ENCODE data around the gene GLS. TPM values are rescaled to one million over a fixed set of nuclear protein-coding genes. Genes with fewer than 3 reads are reported as not detected.

Gene GLS
- total RNA-seq, 1 donor from 2014 or later, result 88.9 TPM

- peaks cover 0 to 6% of the 10 kb centered on the region in 2 donors for H3K36me3 ChIP-seq
- H3K4me1 ChIP-seq, result no peaks in the 10 kb centered on the region
- H3K27me3 ChIP-seq, result no peaks in the 10 kb centered on the region
- no peak for DNase-seq (ENCODE audit: extremely low spot score in 2 of 2)
- no peaks in the 10 kb centered on the region for H3K9me3 ChIP-seq
- H3K4me3 ChIP-seq, result no peak overlapping the region
- no peak overlapping the region for H3K27ac ChIP-seq
- TF ChIP-seq POLR2A (IDR thresholded peaks at IDR 0.05), result no peak
- TF ChIP-seq CTCF (IDR thresholded peaks at IDR 0.05), result no peak
- no peak for TF ChIP-seq POLR2AphosphoS5 (IDR thresholded peaks at IDR 0.05; ENCODE audit: insufficient read depth in 1 of 2, low read depth in 1 of 2)
- intact Hi-C loops (cut with DNase I), result no loop called here
Measured at GRCh38 chr2:190964170-190964795, 83.7 kb downstream of the GLS start.

- intact Hi-C loops (cut with DNase I), result no loop called here
- no peaks in the 10 kb centered on the region for H3K9me3 ChIP-seq
- TF ChIP-seq POLR2A (IDR thresholded peaks at IDR 0.05), result no peak
- no peak for TF ChIP-seq CTCF (IDR thresholded peaks at IDR 0.05)
- no peak for TF ChIP-seq POLR2AphosphoS5 (IDR thresholded peaks at IDR 0.05; ENCODE audit: insufficient read depth in 1 of 2, low read depth in 1 of 2)
- no peaks in the 10 kb centered on the region for H3K4me1 ChIP-seq
- no peak overlapping the region for H3K4me3 ChIP-seq
- H3K27ac ChIP-seq, result no peak overlapping the region
- no peaks in the 10 kb centered on the region for H3K27me3 ChIP-seq
- H3K36me3 ChIP-seq, result peaks cover 0 to 13% of the 10 kb centered on the region in 2 donors
- no peak for DNase-seq (ENCODE audit: extremely low spot score in 2 of 2)
Measured at GRCh38 chr2:190965580-190966222, 85.1 kb downstream of the GLS start.

GRCh38 chr2:190968522-190968921 lies 87.9 kb downstream of the GLS start:
- intact Hi-C loops (cut with DNase I), result no loop called here
- H3K4me3 ChIP-seq, result no peak overlapping the region
- TF ChIP-seq POLR2AphosphoS5 (IDR thresholded peaks at IDR 0.05; ENCODE audit: insufficient read depth in 1 of 2, low read depth in 1 of 2), result no peak
- no peaks in the 10 kb centered on the region for H3K9me3 ChIP-seq
- H3K27me3 ChIP-seq, result no peaks in the 10 kb centered on the region
- peaks cover 0 to 37% of the 10 kb centered on the region in 2 donors for H3K36me3 ChIP-seq
- H3K27ac ChIP-seq, result no peak overlapping the region
- DNase-seq (ENCODE audit: extremely low spot score in 2 of 2), result no peak
- H3K4me1 ChIP-seq, result no peaks in the 10 kb centered on the region

- TF ChIP-seq POLR2AphosphoS5 (IDR thresholded peaks at IDR 0.05; ENCODE audit: insufficient read depth in 1 of 2, low read depth in 1 of 2), result no peak
- TF ChIP-seq POLR2A (IDR thresholded peaks at IDR 0.05), result no peak
- no peak for TF ChIP-seq CTCF (IDR thresholded peaks at IDR 0.05)
- H3K4me1 ChIP-seq, result no peaks in the 10 kb centered on the region
- intact Hi-C loops (cut with DNase I), result no loop called here
- H3K27me3 ChIP-seq, result no peaks in the 10 kb centered on the region
- no peak for DNase-seq (ENCODE audit: extremely low spot score in 2 of 2)
- peaks cover 0 to 51% of the 10 kb centered on the region in 2 donors for H3K36me3 ChIP-seq
- H3K9me3 ChIP-seq, result no peaks in the 10 kb centered on the region
- H3K4me3 ChIP-seq, result no peak overlapping the region
- no peak overlapping the region for H3K27ac ChIP-seq
Measured at GRCh38 chr2:190970160-190970559, 89.5 kb downstream of the GLS start.

- no peak overlapping the region for H3K4me3 ChIP-seq
- no peak overlapping the region for H3K27ac ChIP-seq
- H3K36me3 ChIP-seq, result peaks cover 0 to 58% of the 10 kb centered on the region in 2 donors
- DNase-seq (ENCODE audit: extremely low spot score in 2 of 2), result no peak
- H3K4me1 ChIP-seq, result no peaks in the 10 kb centered on the region
- no peaks in the 10 kb centered on the region for H3K9me3 ChIP-seq
- intact Hi-C loops (cut with DNase I), result no loop called here
- H3K27me3 ChIP-seq, result no peaks in the 10 kb centered on the region
- no peak for TF ChIP-seq POLR2A (IDR thresholded peaks at IDR 0.05)
- no peak for TF ChIP-seq POLR2AphosphoS5 (IDR thresholded peaks at IDR 0.05; ENCODE audit: insufficient read depth in 1 of 2, low read depth in 1 of 2)
Measured at GRCh38 chr2:190970873-190971506, 90.4 kb downstream of the GLS start.

GRCh38 chr2:190972213-190972612 lies 91.6 kb downstream of the GLS start:
- H3K27me3 ChIP-seq, result no peaks in the 10 kb centered on the region
- peaks cover 0 to 62% of the 10 kb centered on the region in 2 donors for H3K36me3 ChIP-seq
- no peaks in the 10 kb centered on the region for H3K9me3 ChIP-seq
- H3K4me1 ChIP-seq, result no peaks in the 10 kb centered on the region
- intact Hi-C loops (cut with DNase I), result no loop called here
- no peak overlapping the region for H3K27ac ChIP-seq
- no peak for TF ChIP-seq POLR2AphosphoS5 (IDR thresholded peaks at IDR 0.05; ENCODE audit: insufficient read depth in 1 of 2, low read depth in 1 of 2)
- no peak for TF ChIP-seq POLR2A (IDR thresholded peaks at IDR 0.05)
- no peak for TF ChIP-seq CTCF (IDR thresholded peaks at IDR 0.05)
- no peak for DNase-seq (ENCODE audit: extremely low spot score in 2 of 2)
- H3K4me3 ChIP-seq, result no peak overlapping the region

Measured in vagina (tissue), 2 donors.